Smooth muscle cell (in vitro differentiated cells): ENCODE results near the gene SLK. TPM values are rescaled to one million over a fixed set of nuclear protein-coding genes. Genes with fewer than 3 reads are reported as not detected.

Source experiments
- DNase-seq: peaks from one replicate; lab custom pipeline; 2025; ENCODE audit not compliant: unreplicated experiment; lab: John Stamatoyannopoulos, UW
- H2AFZ ChIP-seq: fragments of 200-600 bp; sonication (generic); 2 replicates; pipeline ENCODE4 v1.6.0; 2016; ENCODE audit warnings: antibody characterized with exemption, low read depth, mild to moderate bottlenecking
- H3F3A ChIP-seq: fragments of 200-600 bp; sonication (generic); 2 replicates; pipeline ENCODE4 v1.6.0; 2017; ENCODE audit warnings: antibody characterized with exemption, low read depth
- H3K27ac ChIP-seq: fragments of 200-600 bp; sonication (generic); 2 replicates; pipeline ENCODE4 v1.5.1; 2016; ENCODE audit warnings: low read depth, mild to moderate bottlenecking
- H3K27me3 ChIP-seq: fragments of 200-600 bp; sonication (generic); 2 replicates; pipeline ENCODE4 v1.6.1; 2016; ENCODE audit warnings: low read depth, mild to moderate bottlenecking
- H3K36me3 ChIP-seq: fragments of 200-600 bp; sonication (generic); 2 replicates; pipeline ENCODE4 v1.5.1; 2016; ENCODE audit warnings: low read depth
- H3K4me1 ChIP-seq: fragments of 200-600 bp; sonication (generic); 2 replicates; pipeline ENCODE4 v1.5.1; 2016; ENCODE audit warnings: low read depth
- H3K4me2 ChIP-seq: fragments of 200-600 bp; sonication (generic); 2 replicates; pipeline ENCODE4 v1.6.0; 2016; ENCODE audit warnings: mild to moderate bottlenecking
- H3K4me3 ChIP-seq: fragments of 200-600 bp; sonication (generic); 2 replicates; pipeline ENCODE4 v1.5.1; 2016; ENCODE audit warnings: mild to moderate bottlenecking
- H3K79me2 ChIP-seq: fragments of 200-600 bp; sonication (generic); 2 replicates; pipeline ENCODE4 v1.6.0; 2016; ENCODE audit warnings: low read depth, mild to moderate bottlenecking
- H3K9ac ChIP-seq: fragments of 200-600 bp; sonication (generic); 2 replicates; pipeline ENCODE4 v1.6.0; 2016; ENCODE audit warnings: low read depth
- H3K9me3 ChIP-seq: fragments of 200-600 bp; sonication (generic); replicated peaks from 2 replicates; pipeline ENCODE4 v1.5.1; 2016; ENCODE audit warnings: low read depth
- H4K20me1 ChIP-seq: fragments of 200-600 bp; sonication (generic); 2 replicates; pipeline ENCODE4 v1.6.0; 2016; ENCODE audit warnings: low read depth
- WGBS: methylation state at CpG from one replicate; pipeline ENCODE4 v1.1.7; 2016; ENCODE audit warnings: low lambda C conversion rate; 5-methylcytosine and 5-hydroxymethylcytosine counted together
- polyA plus RNA-seq: library from polyadenylated mRNA; unstranded; fragments of >200 nt; fragmentation: Nextera tagmentation; extraction: Ambion mirVana; gene quantifications from 2 replicates; pipeline ENCODE4 v1.2.1, GENCODE V29; 2016
- total RNA-seq: library from RNA; depleted of rRNA; stranded (reverse); fragments of >200 nt; gene quantifications from 2 replicates; pipeline ENCODE4 v1.2.3, GENCODE V29; 2014
- TF ChIP-seq, protein P1 (sequence below): fragments of 200-600 bp; sonication (generic); IDR thresholded peaks from 2 replicates; pipeline ENCODE4 v1.5.1; 2017; ENCODE audit warnings: borderline replicate concordance, mild to moderate bottlenecking, antibody characterized with exemption; ENCODE audit not compliant: insufficient read depth, poor library complexity, severe bottlenecking

Gene SLK
- total and polyA plus RNA-seq, 2 experiments from 2014 or later, result 15.5 to 45.7 TPM

DNA sequence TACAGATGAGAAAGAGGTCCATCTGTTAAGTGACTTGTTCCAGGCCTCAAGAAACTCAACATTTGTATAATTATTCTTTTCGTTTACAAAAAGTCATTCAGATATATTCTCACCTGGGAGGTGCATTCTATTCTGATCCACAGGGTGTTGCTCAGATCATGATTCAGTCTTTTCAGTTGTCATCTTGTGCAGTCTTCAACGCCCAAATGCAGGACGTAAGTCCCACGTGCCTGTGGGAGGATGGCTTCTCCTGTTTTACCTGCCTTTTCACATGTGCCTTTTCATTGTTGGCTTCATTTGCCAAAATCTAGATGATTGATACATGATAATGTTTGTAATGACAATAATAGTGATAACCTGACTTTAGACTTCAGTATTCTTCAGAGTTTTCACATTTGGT lies 46.5 kb downstream of the SLK start:
- Histone ChIP-seq H3K9ac (no peak overlapping the region), H3K36me3 (peaks cover 2% of the 10 kb centered on the region), H3K27ac (no peak overlapping the region), H3K4me3 (no peak overlapping the region), H3F3A (no peaks in the 10 kb centered on the region), H3K79me2 (no peaks in the 10 kb centered on the region), H2AFZ (no peak overlapping the region), H3K4me2 (no peak overlapping the region), H3K9me3 (no peaks in the 10 kb centered on the region), H3K4me1 (no peaks in the 10 kb centered on the region), H4K20me1 (no peaks in the 10 kb centered on the region), H3K27me3 (no peaks in the 10 kb centered on the region)
- WGBS, result 99% methylated on average over 4 of the region's 4 CpGs
- TF ChIP-seq, protein P1, sequence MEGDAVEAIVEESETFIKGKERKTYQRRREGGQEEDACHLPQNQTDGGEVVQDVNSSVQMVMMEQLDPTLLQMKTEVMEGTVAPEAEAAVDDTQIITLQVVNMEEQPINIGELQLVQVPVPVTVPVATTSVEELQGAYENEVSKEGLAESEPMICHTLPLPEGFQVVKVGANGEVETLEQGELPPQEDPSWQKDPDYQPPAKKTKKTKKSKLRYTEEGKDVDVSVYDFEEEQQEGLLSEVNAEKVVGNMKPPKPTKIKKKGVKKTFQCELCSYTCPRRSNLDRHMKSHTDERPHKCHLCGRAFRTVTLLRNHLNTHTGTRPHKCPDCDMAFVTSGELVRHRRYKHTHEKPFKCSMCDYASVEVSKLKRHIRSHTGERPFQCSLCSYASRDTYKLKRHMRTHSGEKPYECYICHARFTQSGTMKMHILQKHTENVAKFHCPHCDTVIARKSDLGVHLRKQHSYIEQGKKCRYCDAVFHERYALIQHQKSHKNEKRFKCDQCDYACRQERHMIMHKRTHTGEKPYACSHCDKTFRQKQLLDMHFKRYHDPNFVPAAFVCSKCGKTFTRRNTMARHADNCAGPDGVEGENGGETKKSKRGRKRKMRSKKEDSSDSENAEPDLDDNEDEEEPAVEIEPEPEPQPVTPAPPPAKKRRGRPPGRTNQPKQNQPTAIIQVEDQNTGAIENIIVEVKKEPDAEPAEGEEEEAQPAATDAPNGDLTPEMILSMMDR, result no peak
- DNase-seq, result no peak

DNA sequence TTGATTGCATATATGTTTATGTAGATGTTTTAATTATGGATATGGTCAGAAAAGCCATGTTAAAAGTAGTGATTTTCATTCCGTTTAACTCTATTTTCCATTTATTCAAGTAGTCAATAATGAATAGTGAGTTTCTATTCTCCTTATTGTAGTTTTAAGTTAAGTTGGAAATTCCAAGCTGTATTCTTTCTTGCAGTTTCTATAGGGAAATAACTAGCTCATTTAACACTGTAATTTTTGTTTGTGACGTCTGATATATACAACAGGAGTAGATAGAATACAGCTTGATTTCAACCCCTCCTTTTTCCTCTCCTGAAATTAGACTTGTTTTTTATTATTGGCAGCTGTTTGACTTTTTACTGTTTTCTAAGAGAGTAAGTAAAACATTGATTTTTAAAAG lies 47.2 kb downstream of the SLK start:
- Histone ChIP-seq H3K9me3 (no peaks in the 10 kb centered on the region), H3K27me3 (no peaks in the 10 kb centered on the region), H3K9ac (no peak overlapping the region), H3F3A (no peaks in the 10 kb centered on the region), H4K20me1 (no peaks in the 10 kb centered on the region), H3K27ac (no peak overlapping the region), H3K4me3 (no peak overlapping the region), H3K4me1 (no peaks in the 10 kb centered on the region), H3K79me2 (no peaks in the 10 kb centered on the region), H3K4me2 (no peak overlapping the region), H3K36me3 (peaks cover 7% of the 10 kb centered on the region), H2AFZ (no peak overlapping the region)
- 97% methylated on average over 2 of the region's 2 CpGs for WGBS
- TF ChIP-seq, protein P1, result no peak
- DNase-seq, result no peak

DNA sequence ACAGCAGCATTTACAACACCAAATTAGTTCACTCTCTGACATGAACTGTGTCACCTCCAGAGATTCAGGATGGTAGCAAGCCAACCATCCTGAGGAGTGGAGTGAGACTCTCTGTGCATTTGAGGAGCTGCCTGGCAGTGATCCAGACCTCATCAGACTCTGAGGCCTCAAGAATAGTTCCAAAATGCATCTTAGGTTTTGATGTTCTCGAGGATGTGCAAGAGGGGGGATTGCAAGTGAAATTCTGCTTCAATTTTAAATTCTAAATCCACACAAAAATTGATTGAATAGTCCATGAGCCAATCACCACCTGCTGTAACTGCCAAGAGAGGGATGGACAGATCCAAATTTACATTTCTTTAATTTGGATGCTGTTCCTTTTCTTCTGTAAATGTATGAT lies 49.7 kb downstream of the SLK start:
- Histone ChIP-seq H3F3A (no peaks in the 10 kb centered on the region), H2AFZ (no peak overlapping the region), H3K4me3 (no peak overlapping the region), H3K36me3 (peaks cover 12% of the 10 kb centered on the region), H3K79me2 (no peaks in the 10 kb centered on the region), H3K27ac (no peak overlapping the region), H3K4me1 (no peaks in the 10 kb centered on the region), H3K4me2 (no peak overlapping the region), H3K27me3 (no peaks in the 10 kb centered on the region), H3K9ac (no peak overlapping the region), H4K20me1 (no peaks in the 10 kb centered on the region), H3K9me3 (no peaks in the 10 kb centered on the region)
- 100% methylated on average over 1 of the region's 1 CpG for WGBS
- TF ChIP-seq, protein P1, result no peak
- no peak for DNase-seq

DNA sequence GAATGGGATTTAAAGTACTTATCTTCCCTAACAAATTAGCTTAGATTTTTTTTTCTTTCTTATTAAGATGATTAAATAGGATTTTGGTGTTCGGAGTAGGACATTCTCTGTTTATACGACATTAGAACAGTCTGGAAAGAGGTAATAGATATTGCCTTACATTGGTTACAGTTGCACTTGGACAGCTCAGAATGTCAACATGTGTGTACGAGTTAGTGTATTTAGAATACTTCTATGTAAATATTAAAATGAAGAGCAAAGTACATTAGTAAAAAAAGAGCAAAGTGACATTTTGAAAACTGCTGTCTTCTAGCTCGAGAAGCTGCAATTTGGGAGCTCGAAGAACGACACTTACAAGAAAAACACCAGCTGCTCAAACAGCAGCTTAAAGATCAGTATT lies 51.5 kb downstream of the SLK start:
- Histone ChIP-seq H3K27ac (no peak overlapping the region), H3K4me3 (no peak overlapping the region), H4K20me1 (no peaks in the 10 kb centered on the region), H3K4me2 (no peak overlapping the region), H3K36me3 (peaks cover 16% of the 10 kb centered on the region), H3K79me2 (no peaks in the 10 kb centered on the region), H3K27me3 (no peaks in the 10 kb centered on the region), H3F3A (no peaks in the 10 kb centered on the region), H2AFZ (no peak overlapping the region), H3K9ac (no peak overlapping the region), H3K9me3 (no peaks in the 10 kb centered on the region), H3K4me1 (no peaks in the 10 kb centered on the region)
- TF ChIP-seq, protein P1, result no peak
- no peak for DNase-seq
- 96% methylated on average over 6 of the region's 6 CpGs for WGBS
